Body of pancreas (tissue), 4 donors: Measurements from ENCODE around the gene BIRC5. TPM values are rescaled to one million over a fixed set of nuclear protein-coding genes. Genes with fewer than 3 reads are reported as not detected.

Experiments
- ATAC-seq: fragments of 150-250 bp; one replicate; pipeline ENCODE4 v1.9.1; 2016
- DNase-seq, 4 donors: peaks; one replicate each; pipeline ENCODE4 v3.0.0-alpha.2; 2019
- H3K27ac ChIP-seq, 4 donors: fragments of 200-600 bp; sonication (generic); 1 replicate in 3 of 4; 2 replicates in 1 of 4; pipeline versions ENCODE4 v1.5.1 to v1.6.1; 2016 to 2019; ENCODE audit warnings: mild to moderate bottlenecking in 1 of 4, mixed read lengths in 1 of 4, moderate library complexity in 1 of 4
- H3K27me3 ChIP-seq, 2 donors: fragments of 200-600 bp; sonication (generic); one replicate each; pipeline ENCODE4 v1.6.0; 2016; ENCODE audit warnings: mild to moderate bottlenecking in 1 of 2
- H3K36me3 ChIP-seq, 2 donors: fragments of 200-600 bp; sonication (generic); replicated peaks in 1 of 2; 2 replicates each; pipeline ENCODE4 v1.5.1; 2016; ENCODE audit warnings: low read depth in 2 of 2; ENCODE audit not compliant: insufficient read depth in 1 of 2
- H3K4me1 ChIP-seq: fragments of 200-600 bp; sonication (generic); one replicate; pipeline ENCODE4 v1.6.0; 2016
- H3K4me3 ChIP-seq, 2 donors: fragments of 200-600 bp; sonication (generic); 1 replicate in 1 of 2; 2 replicates in 1 of 2; pipeline ENCODE4 v1.5.1; 2016 to 2019
- H3K9me3 ChIP-seq, 3 donors: fragments of 200-600 bp; sonication (generic); 1 replicate in 2 of 3; 2 replicates in 1 of 3; pipeline ENCODE4 v1.5.1; 2016
- POLR2A ChIP-seq, 3 donors: fragments of 450-650 bp; IDR thresholded peaks; one replicate each; pipeline ENCODE4 v1.6.1; 2016; ENCODE audit warnings: antibody characterized with exemption in 3 of 3, mild to moderate bottlenecking in 2 of 3
- WGBS, 2 donors: methylation state at CpG; one replicate each; pipeline ENCODE4 v1.1.5; 2017; 5-methylcytosine and 5-hydroxymethylcytosine counted together
- intact Hi-C: fragments of 100-400 bp; cut with DNase I; formaldehyde crosslinking; loops from one replicate; pipeline ENCODE4 v1.15.1; 2023
- total RNA-seq, 2 donors: library from RNA; depleted of rRNA; stranded (reverse); fragments of >200 nt; gene quantifications; one replicate each; pipeline ENCODE4 v1.1.0, GENCODE V29; 2016
- TF ChIP-seq, protein P1 (sequence below), 7 experiments: fragments of 450-650 bp in 4 of 7; fragments of 200-600 bp in 3 of 7; sonication (generic) in 3 of 7; IDR thresholded peaks; one replicate each; pipeline ENCODE4 v1.5.1; 2016 to 2019; ENCODE audit warnings: antibody characterized with exemption in 7 of 7

The BIRC5 gene
- total RNA-seq, 2 donors from 2014 or later, result not detected

DNA sequence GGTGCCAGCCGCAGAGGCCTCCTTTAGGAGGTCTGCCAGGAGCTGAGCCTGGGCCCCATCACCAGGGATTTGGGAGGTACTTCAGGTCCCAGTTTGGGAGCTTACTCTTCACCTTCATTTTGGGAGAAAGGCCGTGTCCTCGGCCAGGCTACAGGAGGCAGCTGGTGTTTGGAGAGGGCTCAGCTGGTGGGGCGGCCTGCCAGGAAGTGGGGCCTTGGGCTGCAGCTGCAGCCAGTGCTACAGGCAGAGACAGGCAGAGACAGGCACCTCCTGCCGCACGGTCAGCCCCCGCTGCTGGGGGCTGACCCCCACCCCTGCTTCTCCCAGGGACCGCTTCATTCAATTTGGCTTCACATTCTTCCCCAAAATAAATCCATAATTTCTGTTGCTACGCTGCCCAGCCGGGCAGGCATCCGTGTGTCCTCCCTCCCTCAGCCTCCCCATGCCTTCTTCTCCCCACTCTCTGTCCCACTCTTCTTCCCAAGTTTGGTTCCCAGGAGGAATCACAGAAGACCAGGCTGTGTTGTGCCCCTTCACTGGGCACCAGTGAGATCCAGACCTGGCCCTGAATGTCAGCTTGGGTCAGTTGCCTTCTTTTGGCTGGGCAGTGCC is 23.5 kb downstream of the BIRC5 start:
- Histone ChIP-seq H3K27me3 (peaks cover 0 to under 1% of the 10 kb centered on the region in 2 donors), H3K36me3 (no peaks in the 10 kb centered on the region), H3K27ac (no peak overlapping the region), H3K4me3 (no peak overlapping the region), H3K4me1 (no peaks in the 10 kb centered on the region), H3K9me3 (no peaks in the 10 kb centered on the region)
- no peak for ATAC-seq
- DNase-seq, result no peak
- 63 to 67% methylated on average over 6 to 11 of the region's 11 CpGs for WGBS, 2 donors
- no peak for TF ChIP-seq POLR2A (IDR thresholded peaks at IDR 0.05)
- TF ChIP-seq, protein P1, sequence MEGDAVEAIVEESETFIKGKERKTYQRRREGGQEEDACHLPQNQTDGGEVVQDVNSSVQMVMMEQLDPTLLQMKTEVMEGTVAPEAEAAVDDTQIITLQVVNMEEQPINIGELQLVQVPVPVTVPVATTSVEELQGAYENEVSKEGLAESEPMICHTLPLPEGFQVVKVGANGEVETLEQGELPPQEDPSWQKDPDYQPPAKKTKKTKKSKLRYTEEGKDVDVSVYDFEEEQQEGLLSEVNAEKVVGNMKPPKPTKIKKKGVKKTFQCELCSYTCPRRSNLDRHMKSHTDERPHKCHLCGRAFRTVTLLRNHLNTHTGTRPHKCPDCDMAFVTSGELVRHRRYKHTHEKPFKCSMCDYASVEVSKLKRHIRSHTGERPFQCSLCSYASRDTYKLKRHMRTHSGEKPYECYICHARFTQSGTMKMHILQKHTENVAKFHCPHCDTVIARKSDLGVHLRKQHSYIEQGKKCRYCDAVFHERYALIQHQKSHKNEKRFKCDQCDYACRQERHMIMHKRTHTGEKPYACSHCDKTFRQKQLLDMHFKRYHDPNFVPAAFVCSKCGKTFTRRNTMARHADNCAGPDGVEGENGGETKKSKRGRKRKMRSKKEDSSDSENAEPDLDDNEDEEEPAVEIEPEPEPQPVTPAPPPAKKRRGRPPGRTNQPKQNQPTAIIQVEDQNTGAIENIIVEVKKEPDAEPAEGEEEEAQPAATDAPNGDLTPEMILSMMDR (IDR thresholded peaks at IDR 0.05), result no peak
- intact Hi-C loops, result no loop called here

DNA sequence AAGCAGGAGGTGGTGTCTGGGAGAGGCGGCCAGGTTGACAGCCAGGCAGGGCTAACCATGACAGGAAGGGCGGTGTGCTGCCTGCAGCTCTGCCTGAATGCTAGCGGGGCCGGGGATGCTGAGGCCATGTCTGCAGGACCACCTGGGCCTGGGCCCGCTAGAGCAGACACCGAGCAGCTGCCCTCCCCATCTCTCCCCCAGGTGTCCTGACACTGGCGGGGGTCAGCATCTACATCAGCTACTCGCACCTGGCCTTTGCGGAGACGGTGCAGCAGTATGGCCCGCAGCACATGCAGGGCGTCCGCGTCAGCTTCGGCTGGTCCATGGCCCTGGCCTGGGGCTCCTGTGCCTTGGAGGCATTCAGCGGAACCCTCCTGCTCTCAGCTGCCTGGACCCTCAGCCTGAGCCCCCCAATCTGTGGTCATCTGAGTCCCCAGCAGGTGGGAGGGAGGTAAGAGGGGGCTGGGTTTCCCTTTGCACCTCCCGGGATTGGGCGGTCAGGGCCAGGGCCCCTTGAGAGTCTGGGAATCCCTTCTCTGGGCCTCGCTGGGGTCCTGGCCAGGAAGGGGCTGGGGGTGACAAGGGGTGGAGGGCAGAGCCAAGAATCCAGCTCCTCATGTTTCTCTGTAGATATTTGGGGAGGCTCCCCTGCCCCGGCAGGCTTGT is 24.9 kb downstream of the BIRC5 start:
- no peaks in the 10 kb centered on the region for H3K27me3 ChIP-seq
- no peak overlapping the region for H3K4me3 ChIP-seq
- no peaks in the 10 kb centered on the region for H3K9me3 ChIP-seq
- H3K4me1 ChIP-seq, result no peaks in the 10 kb centered on the region
- ATAC-seq (no peak), DNase-seq (no peak)
- WGBS, 2 donors, result 77 to 91% methylated on average over 12 to 20 of the region's 20 CpGs
- TF ChIP-seq, protein P1 (IDR thresholded peaks at IDR 0.05), result no peak
- intact Hi-C loops, result no loop called here
- no peak overlapping the region for H3K27ac ChIP-seq
- H3K36me3 ChIP-seq, result no peaks in the 10 kb centered on the region

DNA sequence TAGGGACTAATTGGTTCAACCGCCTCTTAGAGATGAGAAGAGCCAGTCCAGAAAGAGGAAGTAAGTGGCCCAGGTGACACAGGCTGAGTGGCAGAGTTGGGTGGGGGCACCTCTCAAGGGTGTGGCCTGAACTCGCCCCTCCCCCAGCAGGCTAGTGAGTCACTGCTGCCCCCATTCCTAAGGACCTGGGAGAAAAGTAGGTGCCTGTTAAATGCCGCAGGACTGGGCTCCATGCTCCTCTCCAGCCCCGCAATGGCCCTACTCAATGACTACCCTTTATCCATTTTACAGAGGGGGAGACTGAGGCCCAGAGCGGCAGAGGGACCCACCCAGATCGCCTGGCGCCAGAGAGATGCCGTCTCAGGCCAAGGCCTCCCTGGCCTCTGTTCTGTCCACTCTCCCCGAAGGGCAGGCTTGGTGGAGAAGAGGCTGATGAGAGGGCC is 25.5 kb downstream of the BIRC5 start:
- no peak overlapping the region for H3K4me3 ChIP-seq
- DNase-seq (no peak), ATAC-seq (no peak)
- no peaks in the 10 kb centered on the region for H3K27me3 ChIP-seq
- no peaks in the 10 kb centered on the region for H3K9me3 ChIP-seq
- no peaks in the 10 kb centered on the region for H3K4me1 ChIP-seq
- intact Hi-C loops, result no loop called here
- H3K36me3 ChIP-seq, result no peaks in the 10 kb centered on the region
- no peak for TF ChIP-seq POLR2A (IDR thresholded peaks at IDR 0.05)
- TF ChIP-seq, protein P1 (IDR thresholded peaks at IDR 0.05), result no peak
- 84% methylated on average over 6 to 7 of the region's 9 CpGs for WGBS, 2 donors
- no peak overlapping the region for H3K27ac ChIP-seq

DNA sequence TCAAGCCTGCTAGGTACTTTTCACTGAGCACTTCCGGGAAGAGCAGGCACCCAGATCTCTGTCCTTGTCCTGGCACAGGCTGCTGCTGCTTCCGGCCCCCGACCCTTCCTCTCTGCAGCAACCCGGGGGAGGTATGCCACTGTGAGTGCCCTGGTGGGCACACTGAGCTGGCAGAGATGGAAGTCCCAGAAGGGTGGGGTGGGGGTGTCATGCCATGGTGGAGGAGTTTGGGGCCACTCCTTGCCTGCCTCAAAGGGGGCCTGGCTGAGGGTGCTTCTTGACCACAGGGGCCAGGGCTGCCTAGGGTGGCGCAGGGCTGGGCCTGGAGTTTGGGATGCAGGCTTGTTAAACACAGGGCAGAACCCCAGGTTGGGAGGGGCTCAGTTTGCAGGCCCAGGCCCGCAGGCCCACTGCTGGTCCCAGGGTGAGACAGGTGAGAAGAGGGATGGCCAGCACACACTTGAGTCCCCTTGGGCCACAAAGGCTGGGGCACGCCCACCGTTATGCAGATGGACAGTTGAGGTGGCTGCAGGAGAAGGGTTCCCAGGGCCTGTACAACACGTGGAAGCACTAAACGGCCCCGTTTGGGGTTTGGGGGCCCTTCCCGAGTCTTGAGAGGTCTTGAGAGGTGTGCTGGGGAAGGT is 26.1 kb downstream of the BIRC5 start:
- DNase-seq, result no peak
- H3K27ac ChIP-seq, result no peak overlapping the region
- intact Hi-C loops, result no loop called here
- no peak overlapping the region for H3K4me3 ChIP-seq
- H3K9me3 ChIP-seq, result no peaks in the 10 kb centered on the region
- no peak for ATAC-seq
- WGBS, 2 donors, result 62 to 83% methylated on average over 1 to 12 of the region's 12 CpGs
- no peak for TF ChIP-seq POLR2A (IDR thresholded peaks at IDR 0.05)
- TF ChIP-seq, protein P1 (IDR thresholded peaks at IDR 0.05), result no peak
- H3K4me1 ChIP-seq, result no peaks in the 10 kb centered on the region
- H3K27me3 ChIP-seq, result no peaks in the 10 kb centered on the region
- no peaks in the 10 kb centered on the region for H3K36me3 ChIP-seq
